ENCODE results near the gene PLCB1. TPM values are rescaled to one million over a fixed set of nuclear protein-coding genes. Genes with fewer than 3 reads are reported as not detected.

PLCB1 gene
- total and polyA plus RNA-seq, 10 of the 15 experiments (the other 5 are each of a cell fraction or from before 2014, with no cell fraction given): 0.05 to 5.3 (median 0.17) TPM; not detected in 1

- H3K27ac ChIP-seq (ENCODE audit: control insufficient read depth, insufficient read depth): no peak overlapping the region
- H3K4me1 ChIP-seq (ENCODE audit: control insufficient read depth, insufficient read depth, low read length): no peaks in the 10 kb centered on the region
- FAIRE-seq: no peak
- no peak overlapping the region for H3K4me3 ChIP-seq
- no peak overlapping the region for H2AFZ ChIP-seq (ENCODE audit: control insufficient read depth, low read depth, low read length)
- no peak overlapping the region for H3K4me2 ChIP-seq (ENCODE audit: control insufficient read depth, insufficient read depth)
- ChIA-PET POLR2A (no interaction called here), CTCF (no interaction called here), RAD21 (ENCODE audit: unreplicated experiment) (no interaction called here), SMC1A (ENCODE audit: uncharacterized antibody, unreplicated experiment) (interaction anchor here (0.9 to 1.6 kb wide), 3 partner anchors 9 to 397 kb away, joined by 3 to 5 read pairs (median 3); no protein-coding TSS in a partner anchor)
- no peaks in the 10 kb centered on the region for H3K36me3 ChIP-seq (ENCODE audit: control insufficient read depth in 2 of 2, insufficient read depth in 2 of 2, low read length in 1 of 2)
- H3K9me3 ChIP-seq (replicated peaks; ENCODE audit: control insufficient read depth, insufficient read depth, low read length): no peaks in the 10 kb centered on the region
- no TSS peak for BruUV-seq (replicated peaks)
- no peaks in the 10 kb centered on the region for H4K20me1 ChIP-seq (ENCODE audit: control insufficient read depth, insufficient read depth)
- no peak for DNase-seq (ENCODE audit: low read depth, low spot score)
- H3K9ac ChIP-seq (ENCODE audit: control insufficient read depth, insufficient read depth, low read length): no peak overlapping the region
- no peaks in the 10 kb centered on the region for H3K79me2 ChIP-seq (ENCODE audit: control insufficient read depth, insufficient read depth, low read length)
- intact Hi-C loops (cut with micrococcal nuclease; ENCODE audit: unreplicated experiment) (no loop called here), in situ Hi-C loops (cut with MboI) (no loop called here)
- 26% methylated on average over 3 of the region's 3 CpGs for WGBS (ENCODE audit: insufficient coverage, insufficient replicate concordance, low lambda C conversion rate, missing lambda C conversion rate)
- H3K27me3 ChIP-seq (replicated peaks in 1 of 2; ENCODE audit: control insufficient read depth in 2 of 2, insufficient read depth in 2 of 2, low read length in 1 of 2): no peaks in the 10 kb centered on the region
- TF ChIP-seq MEF2B (IDR thresholded peaks at IDR 0.05; ENCODE audit: partially characterized antibody, poor library complexity, severe bottlenecking) (no peak), CEBPZ (IDR thresholded peaks at IDR 0.05; ENCODE audit: low read depth, low read length) (no peak), E2F8 (IDR thresholded peaks at IDR 0.05; ENCODE audit: low read depth, partially characterized antibody) (no peak), MYB (IDR thresholded peaks at IDR 0.05; ENCODE audit: borderline replicate concordance, low read depth, low read length) (no peak), TCF3 (IDR thresholded peaks at IDR 0.05; ENCODE audit: borderline replicate concordance, insufficient read depth, low read depth, low read length) (no peak), MEF2A (IDR thresholded peaks at IDR 0.05; ENCODE audit: insufficient read depth, low read depth, low read length) (no peak), CBFB (IDR thresholded peaks at IDR 0.05; ENCODE audit: low read depth) (no peak), FOXK2 (IDR thresholded peaks at IDR 0.05) (no peak), REST (IDR thresholded peaks at IDR 0.05; ENCODE audit: low read depth, low read length) (no peak), NRF1 (conservative IDR thresholded peaks at IDR 0.05; ENCODE audit: low read depth, low read length) (no peak), POLR2AphosphoS5 (IDR thresholded peaks at IDR 0.05; ENCODE audit: low read length) (no peak), FOS (IDR thresholded peaks at IDR 0.05; ENCODE audit: borderline replicate concordance, extremely low read depth, insufficient read length) (no peak), GATAD2B (conservative IDR thresholded peaks at IDR 0.05; ENCODE audit: low read depth) (no peak), EED (IDR thresholded peaks at IDR 0.05; ENCODE audit: low read depth) (no peak), MTA2 (IDR thresholded peaks at IDR 0.05; ENCODE audit: low read depth) (no peak), SREBF1 (IDR thresholded peaks at IDR 0.05; ENCODE audit: low read length) (no peak), NFXL1 (IDR thresholded peaks at IDR 0.05; ENCODE audit: borderline replicate concordance) (no peak)
- ATAC-seq: no peak
Observed at GRCh38 chr20:8326191-8326590, 194.1 kb downstream of the PLCB1 start.
